ENCODE data around the gene DNMBP.

DNA sequence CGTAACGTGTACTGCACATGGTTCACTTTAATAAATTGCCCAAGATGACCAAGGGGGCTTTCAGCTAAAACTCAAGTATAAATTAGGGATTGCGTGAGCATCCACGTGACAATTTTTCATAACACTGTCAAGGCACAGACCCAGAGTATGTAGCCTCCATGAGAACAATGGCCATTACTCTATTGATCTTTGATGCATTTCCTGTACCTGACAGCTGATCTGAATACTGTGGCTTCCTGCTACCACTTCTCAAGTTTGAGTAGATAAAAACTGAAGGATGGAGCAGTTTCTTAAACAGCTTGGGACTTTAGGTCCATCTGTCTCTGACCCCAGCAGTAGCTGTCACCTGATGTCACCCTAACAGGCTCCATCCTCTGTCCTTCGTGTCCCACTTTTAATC is 128.4 kb downstream of the DNMBP start:
- TF ChIP-seq, protein P1, sequence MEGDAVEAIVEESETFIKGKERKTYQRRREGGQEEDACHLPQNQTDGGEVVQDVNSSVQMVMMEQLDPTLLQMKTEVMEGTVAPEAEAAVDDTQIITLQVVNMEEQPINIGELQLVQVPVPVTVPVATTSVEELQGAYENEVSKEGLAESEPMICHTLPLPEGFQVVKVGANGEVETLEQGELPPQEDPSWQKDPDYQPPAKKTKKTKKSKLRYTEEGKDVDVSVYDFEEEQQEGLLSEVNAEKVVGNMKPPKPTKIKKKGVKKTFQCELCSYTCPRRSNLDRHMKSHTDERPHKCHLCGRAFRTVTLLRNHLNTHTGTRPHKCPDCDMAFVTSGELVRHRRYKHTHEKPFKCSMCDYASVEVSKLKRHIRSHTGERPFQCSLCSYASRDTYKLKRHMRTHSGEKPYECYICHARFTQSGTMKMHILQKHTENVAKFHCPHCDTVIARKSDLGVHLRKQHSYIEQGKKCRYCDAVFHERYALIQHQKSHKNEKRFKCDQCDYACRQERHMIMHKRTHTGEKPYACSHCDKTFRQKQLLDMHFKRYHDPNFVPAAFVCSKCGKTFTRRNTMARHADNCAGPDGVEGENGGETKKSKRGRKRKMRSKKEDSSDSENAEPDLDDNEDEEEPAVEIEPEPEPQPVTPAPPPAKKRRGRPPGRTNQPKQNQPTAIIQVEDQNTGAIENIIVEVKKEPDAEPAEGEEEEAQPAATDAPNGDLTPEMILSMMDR (conservative IDR thresholded peaks at IDR 0.05), result no peak
- no peak for TF ChIP-seq ZFX (IDR thresholded peaks at IDR 0.05)
